Measurements from ENCODE around the gene ZNF148.

ZNF148 gene

DNA sequence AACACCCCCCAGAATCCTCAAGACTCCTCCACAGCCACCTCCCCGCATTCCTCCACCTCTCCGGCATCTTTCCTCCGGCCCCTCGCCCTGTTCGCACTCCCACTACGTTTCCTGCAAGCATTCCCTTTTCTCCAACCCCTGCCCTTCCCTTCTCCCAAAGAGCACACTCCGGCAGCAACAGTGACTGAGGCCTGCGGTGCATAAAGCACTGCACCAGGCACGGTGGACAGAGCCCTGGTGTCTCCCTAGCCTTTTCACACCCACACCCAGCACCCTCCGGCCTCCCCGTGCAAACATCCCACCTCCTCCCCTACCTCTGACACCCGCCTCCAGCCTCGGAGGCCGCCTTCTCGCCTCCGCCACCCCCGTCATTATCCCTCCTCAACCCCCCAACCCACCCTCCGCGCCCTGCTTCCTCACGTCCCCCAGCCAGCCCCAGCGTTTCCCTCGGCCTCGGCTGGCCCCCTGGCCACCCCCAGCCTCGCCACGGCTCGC is 577 bp downstream of the ZNF148 start:
- peak; percentile 54 for DNase-seq
- peaks cover 25% of the 10 kb centered on the region for H3K36me3 Mint-ChIP-seq (ENCODE audit: low read depth)
- peak overlapping the region; percentile 95 for H3K4me3 Mint-ChIP-seq
- no peak for TF ChIP-seq CTCF (IDR thresholded peaks at IDR 0.05)
- peaks cover 34% of the 10 kb centered on the region for H3K4me1 Mint-ChIP-seq
- H3K9me3 Mint-ChIP-seq, result no peaks in the 10 kb centered on the region
- H3K27me3 Mint-ChIP-seq (ENCODE audit: low read depth, poor library complexity), result peaks cover 9% of the 10 kb centered on the region
- peak overlapping the region; percentile 93 for H3K27ac Mint-ChIP-seq

DNA sequence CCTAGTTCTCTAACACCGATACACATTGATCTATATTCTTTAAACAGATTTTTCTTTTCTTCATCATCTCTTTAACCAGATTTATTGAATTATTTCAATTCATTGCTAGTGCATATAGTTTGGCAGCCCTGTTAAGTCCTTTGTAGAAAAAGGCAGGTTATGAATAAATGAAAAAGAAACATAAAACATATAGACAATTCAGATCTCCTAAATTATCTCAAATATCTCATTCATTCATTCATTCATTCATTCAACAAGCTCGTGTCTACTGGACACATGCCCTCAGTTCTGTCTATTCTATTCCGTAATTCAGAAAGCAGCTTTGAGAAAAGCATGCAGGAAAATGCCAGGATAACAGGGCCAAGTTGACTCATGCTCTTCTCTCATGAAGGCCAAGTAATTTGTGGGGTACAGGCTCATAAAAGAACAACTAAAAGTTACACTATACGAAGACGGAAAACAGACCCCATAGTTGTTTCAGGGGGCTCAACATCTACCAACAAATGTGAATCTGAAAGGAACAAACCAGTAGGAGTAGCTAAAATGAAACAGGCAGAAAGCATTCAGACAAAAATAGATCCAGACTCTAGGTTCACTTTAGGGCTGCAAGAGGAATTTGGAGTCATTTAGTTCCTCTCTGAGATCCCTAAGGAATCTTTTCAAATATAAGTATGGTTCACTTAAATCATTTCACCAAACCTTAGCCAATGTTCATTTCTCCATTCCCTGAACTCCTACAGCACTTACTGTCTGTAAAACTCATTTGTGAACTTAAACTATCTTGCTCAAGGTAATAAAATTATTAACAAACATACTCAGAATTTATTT is 7.5 kb downstream of the ZNF148 start:
- Mint-ChIP-seq H3K27me3 (ENCODE audit: low read depth, poor library complexity) (peaks cover 3% of the 10 kb centered on the region), H3K4me3 (no peak overlapping the region), H3K27ac (no peak overlapping the region), H3K4me1 (peaks cover 13% of the 10 kb centered on the region), H3K9me3 (peaks cover 3% of the 10 kb centered on the region), H3K36me3 (ENCODE audit: low read depth) (peaks cover 65% of the 10 kb centered on the region)
- no peak for TF ChIP-seq CTCF (IDR thresholded peaks at IDR 0.05)
- DNase-seq, result no peak

GRCh38 chr3:125366132-125366531 is 9.0 kb downstream of the ZNF148 start:
- Mint-ChIP-seq H3K27me3 (ENCODE audit: low read depth, poor library complexity) (peaks cover 3% of the 10 kb centered on the region), H3K27ac (no peak overlapping the region)

DNA sequence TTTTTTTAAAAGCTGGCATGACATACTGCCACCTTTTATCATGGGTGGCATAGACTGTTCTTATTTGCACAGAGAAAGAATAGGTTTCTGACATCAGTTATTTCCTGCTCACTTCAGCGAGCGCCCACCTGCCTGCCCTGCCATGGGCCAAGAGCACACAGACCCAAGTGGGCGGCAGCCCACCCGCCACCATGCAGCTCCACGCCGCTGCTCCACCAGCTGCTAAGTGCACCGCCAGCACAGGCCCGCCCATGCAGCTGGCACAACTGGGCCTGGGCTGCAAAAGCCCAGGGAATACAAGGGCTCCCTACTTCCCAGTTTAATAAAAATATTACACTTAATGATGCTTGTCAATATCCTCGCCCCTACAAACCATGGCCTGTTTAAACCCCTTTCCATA is 15.4 kb downstream of the ZNF148 start:
- H3K27me3 Mint-ChIP-seq (ENCODE audit: low read depth, poor library complexity), result peaks cover 3% of the 10 kb centered on the region
- H3K4me1 Mint-ChIP-seq, result peaks cover 15% of the 10 kb centered on the region
- no peak for TF ChIP-seq CTCF (IDR thresholded peaks at IDR 0.05)
- H3K9me3 Mint-ChIP-seq, result peaks cover 18% of the 10 kb centered on the region
- peaks cover 77% of the 10 kb centered on the region for H3K36me3 Mint-ChIP-seq (ENCODE audit: low read depth)
- DNase-seq, result no peak
- H3K27ac Mint-ChIP-seq, result peak overlapping the region; percentile 1
- H3K4me3 Mint-ChIP-seq, result no peak overlapping the region

More at GRCh38 chr3:125366132-125366531, 9.0 kb downstream of the ZNF148 start:
- H3K4me1 Mint-ChIP-seq, result peaks cover 4% of the 10 kb centered on the region
- no peak for DNase-seq
- H3K9me3 Mint-ChIP-seq, result peaks cover 3% of the 10 kb centered on the region
- no peak for TF ChIP-seq CTCF (IDR thresholded peaks at IDR 0.05)
- H3K4me3 Mint-ChIP-seq, result no peak overlapping the region
- peaks cover 65% of the 10 kb centered on the region for H3K36me3 Mint-ChIP-seq (ENCODE audit: low read depth)

- no peak overlapping the region for H3K4me3 Mint-ChIP-seq
- peaks cover 74% of the 10 kb centered on the region for H3K36me3 Mint-ChIP-seq (ENCODE audit: low read depth)
- H3K27me3 Mint-ChIP-seq (ENCODE audit: low read depth, poor library complexity), result peaks cover 3% of the 10 kb centered on the region
- H3K4me1 Mint-ChIP-seq, result peaks cover 15% of the 10 kb centered on the region
- TF ChIP-seq CTCF (IDR thresholded peaks at IDR 0.05), result no peak
- no peak for DNase-seq
- H3K27ac Mint-ChIP-seq, result peak overlapping the region; percentile 8
- peaks cover 18% of the 10 kb centered on the region for H3K9me3 Mint-ChIP-seq
Observed at GRCh38 chr3:125358923-125359322, 16.2 kb downstream of the ZNF148 start.

DNA sequence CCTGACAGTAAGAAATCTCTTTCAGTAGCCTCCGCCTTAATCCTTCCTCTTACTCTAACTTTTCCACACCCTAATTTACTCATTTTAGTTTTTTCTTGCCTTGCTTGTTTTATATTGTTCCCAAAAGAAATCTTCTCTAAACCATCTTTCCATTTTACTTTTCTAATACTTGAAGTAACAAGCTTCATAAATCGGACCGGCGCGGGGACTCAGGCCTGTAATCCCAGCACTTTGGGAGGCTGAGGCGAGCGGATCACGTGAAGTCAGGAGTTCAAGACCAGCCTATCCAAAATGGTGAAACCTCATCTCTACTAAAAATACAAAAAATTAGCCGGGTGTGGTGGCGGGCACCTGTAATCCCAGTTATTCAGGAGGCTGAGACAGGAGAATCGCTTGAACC is 17.3 kb downstream of the ZNF148 start:
- no peak for DNase-seq
- no peak for TF ChIP-seq CTCF (IDR thresholded peaks at IDR 0.05)
- peak overlapping the region; percentile 72 for H3K27ac Mint-ChIP-seq
- H3K9me3 Mint-ChIP-seq, result peaks cover 24% of the 10 kb centered on the region
- peaks cover 1% of the 10 kb centered on the region for H3K27me3 Mint-ChIP-seq (ENCODE audit: low read depth, poor library complexity)
- peaks cover 72% of the 10 kb centered on the region for H3K36me3 Mint-ChIP-seq (ENCODE audit: low read depth)
- no peak overlapping the region for H3K4me3 Mint-ChIP-seq
- H3K4me1 Mint-ChIP-seq, result peaks cover 15% of the 10 kb centered on the region
